PC-3 (cell line): ENCODE measurements around the gene EIF1.

ENCODE experiments used
- EZH2 ChIP-seq: fragments of 300-600 bp; sonication (generic); IDR thresholded peaks from one replicate; pipeline ENCODE4 v1.6.1; 2017; ENCODE audit warnings: antibody characterized with exemption, mild to moderate bottlenecking, low read length; ENCODE audit not compliant: unreplicated experiment
- TF ChIP-seq, protein P1 (sequence below): fragments of 300-600 bp; sonication (generic); conservative IDR thresholded peaks from 2 replicates; pipeline ENCODE4 v1.5.1; 2017; ENCODE audit warnings: antibody characterized with exemption, low read depth, mild to moderate bottlenecking, low read length

DNA sequence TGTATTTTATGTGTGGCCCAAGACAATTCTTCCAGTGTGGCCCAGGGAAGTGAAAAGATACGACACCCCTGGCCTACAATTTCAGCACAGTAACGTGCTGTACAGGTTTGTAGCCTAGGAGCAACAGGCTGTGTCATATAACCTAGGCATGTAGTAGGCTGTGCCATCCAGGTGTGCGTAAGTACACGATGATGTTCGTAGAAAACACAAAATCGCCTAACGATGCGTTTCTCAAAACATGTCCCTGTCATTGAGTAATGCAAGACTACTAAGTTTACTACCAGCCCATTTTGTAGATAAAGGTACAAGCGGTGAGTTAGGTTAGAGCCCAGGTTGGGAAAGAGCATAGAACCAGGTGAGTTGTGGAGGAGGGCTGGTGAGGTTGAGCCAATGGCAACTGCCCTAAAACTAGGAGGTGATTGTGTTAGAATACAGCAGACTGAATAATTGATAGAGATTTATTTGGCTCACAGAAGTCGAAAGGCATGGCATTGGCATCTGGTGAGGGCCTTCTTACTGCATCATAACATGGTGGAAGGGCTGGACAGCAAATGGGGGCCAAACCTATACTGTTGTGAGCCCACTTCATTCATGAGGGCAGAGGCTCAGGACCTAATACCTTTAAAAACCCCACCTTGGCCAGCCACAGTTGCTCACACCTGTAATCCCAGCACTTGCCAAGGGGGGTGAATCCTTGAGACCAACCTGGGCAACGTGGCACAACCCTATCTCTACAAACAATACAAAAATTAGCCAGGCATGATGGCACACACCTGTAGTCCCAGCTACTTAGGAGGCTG, 4.2 kb downstream of the EIF1 start:
- TF ChIP-seq, protein P1, sequence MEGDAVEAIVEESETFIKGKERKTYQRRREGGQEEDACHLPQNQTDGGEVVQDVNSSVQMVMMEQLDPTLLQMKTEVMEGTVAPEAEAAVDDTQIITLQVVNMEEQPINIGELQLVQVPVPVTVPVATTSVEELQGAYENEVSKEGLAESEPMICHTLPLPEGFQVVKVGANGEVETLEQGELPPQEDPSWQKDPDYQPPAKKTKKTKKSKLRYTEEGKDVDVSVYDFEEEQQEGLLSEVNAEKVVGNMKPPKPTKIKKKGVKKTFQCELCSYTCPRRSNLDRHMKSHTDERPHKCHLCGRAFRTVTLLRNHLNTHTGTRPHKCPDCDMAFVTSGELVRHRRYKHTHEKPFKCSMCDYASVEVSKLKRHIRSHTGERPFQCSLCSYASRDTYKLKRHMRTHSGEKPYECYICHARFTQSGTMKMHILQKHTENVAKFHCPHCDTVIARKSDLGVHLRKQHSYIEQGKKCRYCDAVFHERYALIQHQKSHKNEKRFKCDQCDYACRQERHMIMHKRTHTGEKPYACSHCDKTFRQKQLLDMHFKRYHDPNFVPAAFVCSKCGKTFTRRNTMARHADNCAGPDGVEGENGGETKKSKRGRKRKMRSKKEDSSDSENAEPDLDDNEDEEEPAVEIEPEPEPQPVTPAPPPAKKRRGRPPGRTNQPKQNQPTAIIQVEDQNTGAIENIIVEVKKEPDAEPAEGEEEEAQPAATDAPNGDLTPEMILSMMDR: no peak
- TF ChIP-seq EZH2: no peak
